HG02798 (cell line): ENCODE results near the gene CLDND1.

ENCODE experiments used
- ATAC-seq: cut with Tn5 transposase; IDR thresholded peaks from one replicate; pipeline ENCODE4 v1.9.1; 2021; ENCODE audit warnings: mild to moderate bottlenecking; ENCODE audit not compliant: unreplicated experiment, poor library complexity

CLDND1 gene

DNA sequence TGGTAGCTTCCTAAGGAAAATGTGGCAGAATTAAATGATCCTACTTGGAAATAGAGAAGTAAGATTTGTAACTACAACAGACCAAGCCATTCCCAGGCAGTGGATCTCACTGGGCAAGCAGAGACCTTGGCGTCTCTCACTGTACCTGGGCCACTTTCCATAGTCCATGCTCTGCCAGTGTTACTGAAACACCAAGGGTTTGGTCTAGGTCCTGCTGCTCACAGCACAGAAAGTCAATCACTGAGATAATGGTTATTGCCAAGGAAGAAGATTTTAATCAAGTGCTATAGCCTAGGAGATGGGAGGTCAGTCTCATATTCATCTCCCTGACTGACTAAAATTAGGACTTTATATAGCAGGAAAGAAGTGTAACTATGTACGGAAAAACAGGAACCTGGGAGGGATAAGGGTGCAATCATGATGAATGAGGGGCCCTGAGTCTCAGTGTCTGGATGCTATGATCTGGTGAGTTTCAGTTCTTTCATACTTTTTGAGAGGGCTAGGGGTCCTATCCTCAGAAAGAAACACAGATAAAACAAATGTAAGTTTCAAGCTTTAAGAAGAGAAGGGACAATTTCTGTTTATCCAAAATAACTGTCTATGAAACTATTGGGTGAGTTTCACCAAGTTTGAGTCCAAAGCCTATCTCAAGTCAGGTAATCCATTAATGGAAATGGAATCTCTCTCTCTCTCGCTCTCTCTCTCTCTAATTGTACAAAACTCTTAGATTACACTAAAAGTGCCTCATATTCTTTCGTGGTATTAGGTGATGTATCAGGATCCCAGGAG lies 29.7 kb upstream of the CLDND1 start:
- no peak for ATAC-seq

DNA sequence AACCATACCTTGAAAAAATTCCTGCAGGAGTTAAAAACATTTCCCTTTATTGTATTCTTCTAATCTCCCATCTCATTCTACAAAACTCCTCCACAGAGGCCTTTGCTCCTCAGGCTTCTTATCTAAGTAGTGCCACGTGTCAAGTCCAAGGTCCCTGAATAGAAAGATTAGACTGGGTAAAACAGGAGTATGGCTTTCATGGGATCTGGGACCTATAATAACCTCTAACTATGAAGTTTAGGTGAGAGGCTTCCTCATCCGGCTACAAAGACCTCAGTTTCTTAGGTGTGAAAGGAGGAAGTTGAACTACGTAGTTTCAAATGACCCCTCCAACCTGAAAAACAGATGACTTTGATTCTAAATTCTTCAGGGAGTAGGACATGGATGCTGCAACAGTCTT lies 29.1 kb upstream of the CLDND1 start:
- no peak for ATAC-seq

DNA sequence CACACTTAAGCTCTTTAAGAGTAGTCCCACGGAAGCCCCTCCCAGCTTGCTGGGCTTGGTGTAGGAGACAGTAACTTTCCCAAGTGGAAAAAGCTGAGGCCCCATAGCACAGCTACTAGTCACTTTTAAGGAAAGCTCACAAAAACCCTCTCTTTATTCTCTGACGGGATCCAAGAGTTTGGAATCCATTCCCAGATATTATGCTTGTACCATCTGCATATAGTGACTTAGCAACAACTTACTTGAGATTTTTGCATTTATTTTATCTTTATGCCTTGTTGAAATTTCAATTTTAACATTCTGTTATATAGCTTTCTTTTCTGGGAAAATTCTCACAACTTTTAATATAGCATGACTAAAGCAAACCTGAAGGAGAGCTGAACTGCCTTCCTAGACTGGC lies 28.5 kb upstream of the CLDND1 start:
- ATAC-seq: no peak

DNA sequence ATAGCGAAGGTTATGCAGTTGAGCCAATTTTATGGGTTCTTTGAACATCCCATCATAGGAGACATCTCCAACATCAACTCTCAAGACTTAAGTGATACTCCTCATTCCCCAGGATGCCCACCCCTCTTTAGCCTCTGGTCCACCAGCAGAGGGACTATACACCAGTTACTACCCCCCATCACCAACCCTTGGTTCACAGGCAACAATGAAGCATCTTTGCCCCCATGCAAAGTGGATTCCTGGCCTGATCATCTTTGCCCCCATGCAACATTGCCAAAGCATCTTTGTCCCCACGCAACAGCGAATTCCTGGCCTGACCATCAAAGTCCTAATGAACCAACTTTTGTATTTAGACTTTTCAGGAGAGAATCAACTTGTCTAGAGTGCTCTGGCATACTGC lies 28.1 kb upstream of the CLDND1 start:
- ATAC-seq: no peak

DNA sequence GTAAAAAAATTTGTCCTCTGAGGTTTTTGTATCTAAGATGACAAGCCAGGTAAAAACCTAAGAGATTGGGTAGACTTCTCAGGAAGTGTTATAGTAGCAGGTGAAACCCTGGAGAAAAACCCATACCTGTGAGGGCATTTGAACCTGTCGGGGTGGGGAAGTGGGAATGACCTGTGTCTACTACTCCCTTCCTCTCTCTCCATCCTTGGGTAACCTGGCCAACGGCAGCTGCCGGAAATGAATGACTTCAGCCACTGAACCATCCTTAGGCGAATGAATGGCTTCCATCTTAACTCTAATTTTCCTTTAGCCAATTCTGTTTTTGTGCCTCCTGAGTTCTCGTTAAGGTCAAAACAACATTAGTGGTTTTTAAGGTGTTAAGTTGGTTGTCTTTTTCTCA lies 25.8 kb upstream of the CLDND1 start:
- no peak for ATAC-seq

DNA sequence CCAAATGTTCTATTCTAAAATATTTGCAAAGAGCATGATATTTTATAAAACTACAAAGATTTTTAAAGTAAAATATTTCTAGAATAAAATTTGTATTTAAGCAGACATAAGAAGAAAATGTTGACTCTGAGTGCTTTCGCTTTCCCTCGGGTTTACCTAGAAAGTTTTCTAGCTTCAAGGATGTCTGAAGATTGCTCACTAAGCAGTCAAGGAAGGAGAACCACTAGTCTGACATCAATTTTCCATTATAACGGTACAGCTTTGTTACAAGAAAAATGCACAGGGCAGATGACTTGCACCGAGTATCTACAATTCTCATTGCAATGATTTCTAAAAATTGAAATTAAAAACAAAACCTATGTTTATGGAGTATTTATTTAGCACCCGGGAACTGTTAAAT lies 23.2 kb upstream of the CLDND1 start:
- peak; percentile 49 for ATAC-seq

DNA sequence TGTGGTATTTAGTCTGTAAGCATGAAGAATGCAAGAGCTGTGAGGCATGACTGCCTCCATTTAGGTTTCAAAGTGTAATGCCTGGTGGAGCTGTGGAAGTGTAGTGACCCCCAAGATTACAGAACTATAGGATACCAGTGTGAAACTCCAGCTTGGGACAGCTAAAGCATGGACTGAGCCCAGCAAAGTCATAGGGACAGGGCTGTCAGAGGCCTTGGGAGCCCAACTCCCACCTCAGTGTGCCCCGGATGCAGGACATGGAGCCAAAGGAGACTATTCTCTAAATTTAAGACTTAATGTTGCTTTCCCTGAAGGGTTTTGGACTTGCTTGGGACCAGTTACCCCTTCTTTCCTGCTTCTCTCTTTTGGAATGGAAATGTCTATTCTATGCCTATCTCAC lies 19.9 kb upstream of the CLDND1 start:
- ATAC-seq: no peak

DNA sequence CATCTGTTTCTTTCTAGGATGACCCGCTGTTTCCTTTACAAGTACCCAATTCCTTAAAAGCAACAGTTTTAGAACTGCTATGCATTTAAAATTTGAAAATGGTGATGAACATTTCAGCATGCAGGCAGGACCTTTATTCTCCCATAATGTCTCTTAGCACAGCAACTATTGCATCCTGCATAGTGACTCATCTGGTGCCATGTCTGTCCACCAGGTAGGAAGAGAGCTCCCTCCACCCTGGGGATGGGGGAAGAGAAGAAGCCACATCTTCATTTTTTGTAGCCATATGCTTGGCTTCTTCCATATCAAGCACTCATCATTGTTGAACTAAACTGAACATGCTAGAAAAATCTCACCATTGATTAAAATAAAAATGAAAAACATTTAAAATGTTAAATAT lies 19.0 kb upstream of the CLDND1 start:
- ATAC-seq: no peak

DNA sequence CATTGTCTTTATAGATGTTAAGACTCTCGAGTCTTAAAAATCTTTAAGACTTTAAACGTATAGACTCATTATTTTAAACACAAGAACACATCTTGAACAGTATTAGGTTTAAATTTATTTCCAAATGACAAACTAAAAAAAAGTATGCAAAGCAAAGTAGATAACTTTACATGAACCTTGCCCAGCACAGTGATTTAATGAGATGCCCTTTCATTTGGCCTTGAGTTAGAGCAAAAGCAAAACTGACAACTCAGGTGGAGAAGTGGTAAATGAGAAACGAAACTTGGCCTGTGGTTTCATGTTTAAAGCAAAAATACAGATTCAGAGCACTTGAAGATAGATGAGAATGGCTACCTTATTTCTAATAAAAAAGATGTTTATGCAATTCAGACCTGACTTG lies 17.6 kb upstream of the CLDND1 start:
- ATAC-seq: peak; percentile 54

DNA sequence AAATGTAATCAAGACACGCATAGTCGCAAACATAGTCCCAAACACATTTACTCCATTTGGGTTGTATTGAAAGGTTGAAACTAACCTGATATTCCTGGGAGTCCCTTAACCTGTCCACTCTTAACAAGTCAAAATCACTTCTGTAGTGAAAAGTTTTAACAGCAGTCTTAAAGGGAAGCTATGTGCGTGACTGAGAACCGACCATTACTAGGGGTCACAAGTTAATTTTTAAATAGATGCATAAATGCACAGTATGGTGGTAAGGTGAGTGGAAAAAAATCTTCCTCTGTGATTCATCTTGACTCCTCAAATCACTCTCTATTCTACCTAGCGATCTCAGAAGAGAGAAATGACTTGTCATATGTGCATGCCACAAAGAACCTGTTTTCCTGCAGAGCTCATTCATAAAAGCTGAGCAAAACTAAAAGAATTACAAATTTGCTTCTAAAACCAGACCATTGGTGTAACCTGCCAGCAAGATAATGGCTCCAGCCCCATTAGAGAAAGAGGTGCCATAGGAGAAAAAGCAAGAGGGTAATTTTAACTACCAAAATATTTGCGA lies 13.8 kb upstream of the CLDND1 start:
- ATAC-seq: peak; percentile 71

DNA sequence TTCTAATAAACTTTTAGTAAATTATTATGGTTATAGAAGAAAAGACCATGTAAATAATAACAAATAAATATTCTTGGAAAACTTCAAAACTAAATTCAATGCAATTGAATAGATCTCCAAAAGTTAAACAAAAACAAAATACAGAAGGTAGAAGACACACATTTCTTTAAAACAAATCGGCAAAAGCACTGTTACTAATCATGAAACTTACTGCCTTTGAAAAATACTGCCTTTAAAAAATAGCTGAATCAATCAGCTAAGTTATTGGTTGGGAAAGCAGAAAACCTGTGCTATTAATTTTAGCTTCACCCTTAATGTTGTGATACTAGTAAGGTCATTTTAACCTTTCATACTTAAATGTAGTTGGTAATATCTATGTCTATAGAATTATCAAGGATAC lies 12.0 kb upstream of the CLDND1 start:
- no peak for ATAC-seq

DNA sequence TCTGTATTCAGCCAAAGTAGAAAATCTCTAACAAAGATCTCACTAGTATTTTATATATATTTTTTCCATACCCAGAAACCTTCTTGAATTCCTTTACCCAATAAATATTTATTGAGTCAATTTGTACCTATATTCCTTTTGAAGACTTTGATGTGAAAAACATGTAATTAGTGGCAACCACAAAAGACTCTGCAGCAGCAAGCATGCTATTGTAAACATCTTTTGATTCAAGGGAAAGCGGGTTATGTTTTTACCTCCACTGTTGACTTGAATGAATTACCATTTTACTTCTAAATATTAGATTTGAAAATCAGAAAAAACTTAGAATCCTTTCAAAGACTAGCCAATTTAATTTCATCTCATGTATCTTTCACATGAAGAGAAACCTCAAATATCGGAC lies 11.5 kb upstream of the CLDND1 start:
- no peak for ATAC-seq

DNA sequence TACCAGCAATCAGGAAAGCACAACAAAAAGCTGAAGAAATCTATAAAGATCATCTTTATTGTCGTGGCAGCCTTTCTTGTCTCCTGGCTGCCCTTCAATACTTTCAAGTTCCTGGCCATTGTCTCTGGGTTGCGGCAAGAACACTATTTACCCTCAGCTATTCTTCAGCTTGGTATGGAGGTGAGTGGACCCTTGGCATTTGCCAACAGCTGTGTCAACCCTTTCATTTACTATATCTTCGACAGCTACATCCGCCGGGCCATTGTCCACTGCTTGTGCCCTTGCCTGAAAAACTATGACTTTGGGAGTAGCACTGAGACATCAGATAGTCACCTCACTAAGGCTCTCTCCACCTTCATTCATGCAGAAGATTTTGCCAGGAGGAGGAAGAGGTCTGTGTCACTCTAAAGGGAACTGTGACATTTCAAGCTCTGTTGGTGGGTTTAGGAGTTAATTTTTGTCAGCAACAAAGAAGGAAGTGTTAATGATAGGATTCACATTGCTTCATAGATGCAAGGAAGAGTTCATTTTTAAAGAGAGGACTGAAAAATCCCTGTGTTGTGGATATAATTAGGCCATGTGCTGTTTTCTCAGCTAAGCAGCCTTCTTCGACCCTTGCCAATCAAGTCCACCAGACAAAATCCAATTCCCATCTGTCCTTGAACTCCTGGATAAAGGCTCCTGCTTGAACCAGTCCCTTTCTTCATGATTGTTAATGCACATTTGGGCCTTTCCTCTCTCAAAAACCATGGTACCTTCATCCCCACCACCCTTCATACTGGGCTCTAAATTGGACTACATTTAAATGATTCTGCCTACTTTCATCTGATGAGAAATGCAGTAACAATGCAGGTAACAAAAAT lies 10.2 kb upstream of the CLDND1 start:
- ATAC-seq: no peak

DNA sequence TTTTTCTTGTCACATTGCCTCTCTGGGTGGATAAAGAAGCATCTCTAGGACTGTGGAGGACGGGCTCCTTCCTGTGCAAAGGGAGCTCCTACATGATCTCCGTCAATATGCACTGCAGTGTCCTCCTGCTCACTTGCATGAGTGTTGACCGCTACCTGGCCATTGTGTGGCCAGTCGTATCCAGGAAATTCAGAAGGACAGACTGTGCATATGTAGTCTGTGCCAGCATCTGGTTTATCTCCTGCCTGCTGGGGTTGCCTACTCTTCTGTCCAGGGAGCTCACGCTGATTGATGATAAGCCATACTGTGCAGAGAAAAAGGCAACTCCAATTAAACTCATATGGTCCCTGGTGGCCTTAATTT lies 9.6 kb upstream of the CLDND1 start:
- peak; percentile 4 for ATAC-seq

DNA sequence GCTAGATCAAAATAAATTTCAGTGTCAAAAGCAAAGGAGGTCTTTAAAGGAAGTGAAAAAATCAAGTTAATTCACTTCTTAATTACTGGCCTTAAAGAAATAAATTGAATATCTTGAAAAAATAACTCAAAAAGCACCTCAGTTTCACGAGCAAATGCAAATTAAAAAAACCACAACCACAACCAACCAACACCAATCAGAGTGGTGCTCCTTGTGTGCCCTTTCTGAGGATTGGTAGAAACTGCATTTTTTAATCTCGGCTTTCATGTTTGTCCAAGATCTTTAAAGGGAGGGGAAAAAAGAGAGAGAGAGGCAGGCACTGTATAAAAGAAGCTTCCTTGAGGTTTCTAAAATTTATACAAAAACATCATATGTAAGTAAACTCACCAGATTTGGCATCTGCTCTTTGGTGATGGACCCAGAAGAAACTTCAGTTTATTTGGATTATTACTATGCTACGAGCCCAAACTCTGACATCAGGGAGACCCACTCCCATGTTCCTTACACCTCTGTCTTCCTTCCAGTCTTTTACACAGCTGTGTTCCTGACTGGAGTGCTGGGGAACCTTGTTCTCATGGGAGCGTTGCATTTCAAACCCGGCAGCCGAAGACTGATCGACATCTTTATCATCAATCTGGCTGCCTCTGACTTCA lies 9.0 kb upstream of the CLDND1 start, which contains the start of gene GPR15:
Gene GPR15 (plus strand): TSS at position 357 of the 653 bp plus-strand sequence. CDS start 56 bp downstream, at position 413.
- peak; percentile 41 for ATAC-seq

DNA sequence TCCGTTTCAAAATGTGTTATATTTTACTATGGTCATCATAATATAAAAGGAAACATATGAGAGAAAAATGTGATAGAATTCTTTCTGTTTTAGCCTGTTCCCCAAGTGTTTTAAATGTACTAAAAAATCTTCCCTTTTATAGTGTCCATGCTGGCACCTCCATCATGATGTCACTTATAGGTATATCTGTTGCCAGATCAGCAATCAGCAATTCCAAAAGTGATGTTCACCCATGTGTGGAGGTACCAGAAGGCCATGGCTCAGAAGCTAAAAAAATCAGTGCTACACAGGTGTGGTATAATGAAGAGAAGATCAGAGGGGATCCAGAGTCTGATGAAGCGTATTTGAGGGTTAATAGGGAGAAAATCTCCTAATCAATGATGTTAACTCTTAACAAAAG lies 8.0 kb upstream of the CLDND1 start:
- no peak for ATAC-seq

DNA sequence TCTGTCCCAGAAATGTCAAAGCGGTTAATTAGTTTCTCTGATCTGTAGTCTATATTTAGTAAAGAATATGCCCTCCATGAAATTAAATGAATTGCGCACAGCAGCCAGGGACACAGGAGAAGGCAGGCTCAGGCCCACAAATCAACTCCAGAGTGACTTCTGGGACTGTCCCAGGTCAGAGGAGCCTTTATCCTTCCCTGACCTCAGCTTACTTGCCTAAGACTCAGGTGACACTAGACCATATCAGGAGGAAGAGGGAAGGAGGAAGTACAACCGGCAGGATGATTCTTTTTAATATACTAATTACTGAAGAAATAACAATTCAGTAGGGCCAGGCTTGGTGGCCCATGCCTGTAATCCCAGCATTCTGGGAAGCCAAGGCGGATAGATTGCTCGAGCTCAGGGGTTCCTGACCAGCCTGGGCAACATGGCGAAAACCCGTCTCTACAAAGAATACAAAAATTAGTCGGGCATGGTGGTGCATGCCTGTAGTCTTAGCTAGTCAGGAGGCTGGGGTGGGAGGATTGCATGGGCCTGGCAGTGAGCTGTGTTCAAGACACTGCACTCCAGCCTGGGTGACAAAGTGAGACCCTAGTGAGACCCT lies 7.3 kb upstream of the CLDND1 start:
- ATAC-seq: no peak

DNA sequence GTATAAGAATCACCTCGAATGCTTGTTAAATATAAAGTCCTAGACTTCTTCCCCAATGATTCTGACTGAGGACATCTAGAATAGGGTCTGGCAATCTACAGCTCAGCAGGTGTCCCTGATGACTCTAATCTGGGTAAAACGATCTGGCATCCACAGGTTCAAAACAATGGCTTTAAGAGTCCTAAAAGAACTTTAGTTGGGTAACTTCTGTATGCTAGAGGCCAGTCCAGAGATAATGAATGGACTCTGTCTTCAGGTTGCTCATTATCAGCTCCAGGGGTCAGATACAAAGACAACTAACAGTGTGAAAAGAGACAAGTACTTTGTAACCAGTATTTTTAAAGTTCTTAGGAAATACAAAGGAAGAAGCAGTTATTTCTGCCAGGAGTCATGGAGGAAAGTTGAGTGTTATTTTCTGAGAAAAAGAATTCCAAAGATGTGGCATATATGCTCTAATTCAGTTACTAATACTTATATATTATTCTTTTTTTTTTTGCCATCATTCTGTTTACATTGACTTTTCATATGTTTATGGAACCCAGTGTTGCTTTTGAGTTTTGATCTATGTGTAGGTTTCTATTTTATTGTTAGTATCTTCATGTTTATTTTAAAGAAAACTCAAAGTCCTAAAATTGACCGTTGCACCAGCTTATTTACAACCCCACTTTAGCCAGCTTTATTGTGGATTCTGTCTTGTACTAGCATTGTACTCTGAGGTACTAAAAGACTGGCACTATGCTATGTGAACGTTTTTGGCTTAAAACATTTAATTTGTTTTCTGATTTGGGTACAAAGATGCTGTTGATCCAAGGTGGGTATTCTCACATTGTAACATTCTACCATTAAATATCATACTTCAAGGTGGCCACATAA lies 6.0 kb upstream of the CLDND1 start:
- no peak for ATAC-seq

DNA sequence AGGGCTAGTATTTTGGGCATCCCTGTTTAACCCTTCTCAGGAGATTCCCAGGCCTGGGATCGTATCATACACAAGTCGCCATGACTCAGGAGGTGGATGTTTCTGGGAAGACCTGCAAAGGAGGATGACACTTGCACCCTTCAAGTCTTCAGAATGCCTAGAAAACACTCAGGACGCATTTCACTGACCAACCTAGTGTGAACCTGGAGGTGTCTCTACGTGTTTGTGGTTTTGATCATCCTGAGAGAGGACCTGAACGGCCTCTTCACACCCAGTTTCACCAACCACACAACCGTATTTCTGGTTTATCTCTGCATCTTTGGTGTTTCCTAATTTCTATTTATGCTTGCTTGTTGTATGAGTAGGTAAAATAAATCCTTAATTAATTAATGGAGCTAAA lies 2.8 kb upstream of the CLDND1 start:
- no peak for ATAC-seq
